Measurements from ENCODE around the gene CEBPZOS. TPM values are rescaled to one million over a fixed set of nuclear protein-coding genes. Genes with fewer than 3 reads are reported as not detected.
"Not testable (repeated sequence)": the region's sequence is repeated elsewhere in the genome, so short reads cannot be mapped to it uniquely, and the experiment has no call there.

Gene CEBPZOS
- total and polyA plus RNA-seq, 2 of the 4 experiments (the other 2 are of a cell fraction): 16.8 to 31.5 TPM

GRCh38 chr2:37192551-37192950, 3.7 kb upstream of the CEBPZOS start:
- Histone ChIP-seq H3K18ac (ENCODE audit: low read depth, low read length) (no peak overlapping the region), H3K23ac (ENCODE audit: low read depth, low read length) (no peak overlapping the region), H3K27me3 (ENCODE audit: control insufficient read depth, insufficient read depth, low read length) (no peaks in the 10 kb centered on the region; the same call in 1 of the 2 replicates), H3K56ac (ENCODE audit: extremely low read depth, insufficient read depth, low read length) (no peak overlapping the region), H2AK5ac (ENCODE audit: low read depth, low read length) (no peak overlapping the region), H3K9me3 (ENCODE audit: control insufficient read depth, insufficient read depth, low read length) (no peaks in the 10 kb centered on the region), H4K8ac (ENCODE audit: low read depth in 2 of 2, low read length in 2 of 2) (no peak overlapping the region), H2BK20ac (ENCODE audit: low read depth, low read length) (no peak overlapping the region), H4K5ac (ENCODE audit: low read depth, low read length) (no peak overlapping the region), H3K9me1 (ENCODE audit: insufficient read depth, low read length) (peaks cover 6% of the 10 kb centered on the region; the same call in 1 of the 2 replicates), H3K4ac (ENCODE audit: low read depth, low read length) (no peak overlapping the region), H3K79me1 (ENCODE audit: low read depth in 1 of 2, low read length in 2 of 2) (peaks cover 5 to 18% of the 10 kb centered on the region in 2 experiments; a peak in 2 of 4 replicates), H2BK5ac (ENCODE audit: low read depth, low read length, poor library complexity, severe bottlenecking) (no peak overlapping the region), H4K91ac (ENCODE audit: insufficient read depth, low read depth, low read length) (no peak overlapping the region), H3K27ac (ENCODE audit: insufficient read depth, low read length) (no peak overlapping the region), H3K14ac (replicated peaks; ENCODE audit: low read depth, low read length) (no peak overlapping the region), H2BK15ac (ENCODE audit: low read depth, low read length) (no peak overlapping the region), H3K4me1 (ENCODE audit: control insufficient read depth, insufficient read depth, low read length) (peaks cover 2% of the 10 kb centered on the region), H3K9ac (ENCODE audit: low read depth, low read length) (no peak overlapping the region), H2AFZ (replicated peaks; ENCODE audit: low read length, poor library complexity) (no peak overlapping the region), H3K36me3 (ENCODE audit: control insufficient read depth, insufficient read depth, low read length) (no peaks in the 10 kb centered on the region), H2AK9ac (replicated peaks; ENCODE audit: low read depth, low read length, poor library complexity) (no peak overlapping the region), H3K4me2 (ENCODE audit: low read depth, low read length) (no peak overlapping the region), H4K20me1 (ENCODE audit: insufficient read depth, low read length) (no peaks in the 10 kb centered on the region), H2BK120ac (ENCODE audit: low read depth, low read length) (no peak overlapping the region), H3K4me3 (ENCODE audit: insufficient read depth, low read depth, low read length) (no peak overlapping the region)
- WGBS, 2 experiments (ENCODE audit: extremely low coverage in 2 of 2, insufficient read length in 1 of 2): no CpG with 5 or more reads among the region's 1 CpG
- POLR2A ChIA-PET (ENCODE audit: unreplicated experiment): no interaction called here
- CTCF ChIA-PET: no interaction called here
- no peak for ATAC-seq (ENCODE audit: low read depth)
- in situ Hi-C loops (cut with MboI; ENCODE audit: low sequenced_read_pairs): no loop called here
- BruUV-seq (replicated peaks): no TSS peak
- DNase-seq: no peak
- dilution Hi-C loops (cut with HindIII; ENCODE audit: low sequenced_read_pairs, unreplicated experiment): no loop called here
- no peak for TF ChIP-seq RFX5 (IDR thresholded peaks at IDR 0.05; ENCODE audit: low read depth, low read length)
- no peak for TF ChIP-seq POLR2A (IDR thresholded peaks at IDR 0.05; ENCODE audit: low read depth, low read length)
- no peak for TF ChIP-seq RCOR1 (IDR thresholded peaks at IDR 0.05; ENCODE audit: insufficient replicate concordance, low read length)
- no peak for TF ChIP-seq SMC3 (IDR thresholded peaks at IDR 0.05; ENCODE audit: low read depth, low read length)
- TF ChIP-seq CTCF (conservative IDR thresholded peaks at IDR 0.05; ENCODE audit: low read depth, low read length): no peak
- no peak for TF ChIP-seq BHLHE40 (IDR thresholded peaks at IDR 0.05; ENCODE audit: low read depth, low read length)
- intact Hi-C loops (cut with micrococcal nuclease): no loop called here

GRCh38 chr2:37195862-37196319, 405 bp upstream of the CEBPZOS start:
- peak overlapping the region; percentile 70 to 100 for H4K8ac ChIP-seq (ENCODE audit: low read depth in 2 of 2, low read length in 2 of 2)
- POLR2A ChIA-PET (ENCODE audit: unreplicated experiment); intact Hi-C loops (cut with micrococcal nuclease); DNase-seq; H4K20me1 ChIP-seq (ENCODE audit: insufficient read depth, low read length); H2AK5ac ChIP-seq (ENCODE audit: low read depth, low read length); ATAC-seq (ENCODE audit: low read depth); dilution Hi-C loops (cut with HindIII; ENCODE audit: low sequenced_read_pairs, unreplicated experiment); H3K9me3 ChIP-seq (ENCODE audit: control insufficient read depth, insufficient read depth, low read length); BruUV-seq (replicated peaks); H3K9ac ChIP-seq (ENCODE audit: low read depth, low read length); H3K27me3 ChIP-seq (ENCODE audit: control insufficient read depth, insufficient read depth, low read length); H3K27ac ChIP-seq (ENCODE audit: insufficient read depth, low read length); H3K4me1 ChIP-seq (ENCODE audit: control insufficient read depth, insufficient read depth, low read length); H3K23ac ChIP-seq (ENCODE audit: low read depth, low read length); in situ Hi-C loops (cut with MboI; ENCODE audit: low sequenced_read_pairs); H2BK20ac ChIP-seq (ENCODE audit: low read depth, low read length); H3K36me3 ChIP-seq (ENCODE audit: control insufficient read depth, insufficient read depth, low read length); H3K9me1 ChIP-seq (ENCODE audit: insufficient read depth, low read length): not testable (repeated sequence)
- WGBS, 2 experiments (ENCODE audit: extremely low coverage in 2 of 2, insufficient read length in 1 of 2): 96% methylated on average over 9 of the region's 20 CpGs; no CpG with 5 or more reads in 1 of the 2 experiments
- H3K4me3 ChIP-seq (ENCODE audit: insufficient read depth, low read depth, low read length): peak overlapping the region; percentile 78
- H3K56ac ChIP-seq (ENCODE audit: extremely low read depth, insufficient read depth, low read length): peak overlapping the region; percentile 33; the same call in 1 of the 2 replicates
- 0 out of 2 replicates have a peak overlapping the region, but pooled peaks have one; percentile 5 for H2BK120ac ChIP-seq (ENCODE audit: low read depth, low read length)
- peak overlapping the region; percentile 88 for H3K4ac ChIP-seq (ENCODE audit: low read depth, low read length)
- H2AFZ ChIP-seq (replicated peaks; ENCODE audit: low read length, poor library complexity): peak overlapping the region; percentile 100
- peak overlapping the region; percentile 7; the same call in 1 of the 2 replicates for H3K18ac ChIP-seq (ENCODE audit: low read depth, low read length)
- peaks cover 13 to 48% of the 10 kb centered on the region in 2 experiments for H3K79me1 ChIP-seq (ENCODE audit: low read depth in 1 of 2, low read length in 2 of 2)
- CTCF ChIA-PET: interaction anchor here (0.6 kb wide), 1 partner anchor 1360 kb away, joined by 3 read pairs; no protein-coding TSS in a partner anchor
- H3K4me2 ChIP-seq (ENCODE audit: low read depth, low read length): peak overlapping the region; percentile 98
- peak overlapping the region; percentile 96 for H2AK9ac ChIP-seq (replicated peaks; ENCODE audit: low read depth, low read length, poor library complexity)
- H2BK5ac ChIP-seq (ENCODE audit: low read depth, low read length, poor library complexity, severe bottlenecking): peak overlapping the region; percentile 82
- peak overlapping the region; percentile 83 for H3K14ac ChIP-seq (replicated peaks; ENCODE audit: low read depth, low read length)
- peak overlapping the region; percentile 86 for H4K91ac ChIP-seq (ENCODE audit: insufficient read depth, low read depth, low read length)
- peak overlapping the region; percentile 27; the same call in 1 of the 3 replicates for H2BK15ac ChIP-seq (ENCODE audit: low read depth, low read length)
- peak overlapping the region; percentile 88 for H4K5ac ChIP-seq (ENCODE audit: low read depth, low read length)
